HEK293T (cell line): ENCODE data around the gene PRR7.

Source experiments
- ARNT ChIP-seq: fragments of 450-650 bp; IDR thresholded peaks from 2 replicates; pipeline ENCODE4 v1.6.1; 2017; ENCODE audit warnings: mild to moderate bottlenecking
- BHLHE40 ChIP-seq: fragments of 450-650 bp; IDR thresholded peaks from 2 replicates; pipeline ENCODE4 v1.6.1; 2016; ENCODE audit warnings: mild to moderate bottlenecking, moderate library complexity, borderline replicate concordance
- CTBP1 ChIP-seq: fragments of 450-650 bp; IDR thresholded peaks from 2 replicates; pipeline ENCODE4 v1.6.1; 2016; ENCODE audit warnings: borderline replicate concordance
- ELF4 ChIP-seq: fragments of 450-650 bp; IDR thresholded peaks from 2 replicates; pipeline ENCODE4 v1.6.1; 2017; ENCODE audit warnings: antibody characterized with exemption
- FOXA1 ChIP-seq: fragments of 450-650 bp; IDR thresholded peaks from 2 replicates; pipeline ENCODE4 v1.6.1; 2016; ENCODE audit warnings: mild to moderate bottlenecking
- FOXK2 ChIP-seq: fragments of 450-650 bp; IDR thresholded peaks from 2 replicates; pipeline ENCODE4 v1.6.1; 2016; ENCODE audit warnings: mild to moderate bottlenecking
- FOXM1 ChIP-seq: fragments of 450-650 bp; IDR thresholded peaks from 2 replicates; pipeline ENCODE4 v1.6.1; 2017; ENCODE audit warnings: mild to moderate bottlenecking, borderline replicate concordance
- L3MBTL2 ChIP-seq: fragments of 450-650 bp; conservative IDR thresholded peaks from 2 replicates; pipeline ENCODE4 v1.6.1; 2016; ENCODE audit warnings: mild to moderate bottlenecking
- LEF1 ChIP-seq: fragments of 450-650 bp; IDR thresholded peaks from 2 replicates; pipeline ENCODE4 v1.6.1; 2017; ENCODE audit warnings: mild to moderate bottlenecking, borderline replicate concordance
- SP1 ChIP-seq: fragments of 450-650 bp; IDR thresholded peaks from 2 replicates; pipeline ENCODE4 v1.6.1; 2017
- SUZ12 ChIP-seq: fragments of 450-650 bp; IDR thresholded peaks from 2 replicates; pipeline ENCODE4 v1.6.1; 2016; ENCODE audit warnings: mild to moderate bottlenecking
- TARDBP ChIP-seq: fragments of 450-650 bp; IDR thresholded peaks from 2 replicates; pipeline ENCODE4 v1.6.1; 2016
- ZNF384 ChIP-seq: fragments of 450-650 bp; IDR thresholded peaks from 2 replicates; pipeline ENCODE4 v1.6.1; 2016
- TF ChIP-seq, protein P1 (sequence below): fragments of 450-650 bp; IDR thresholded peaks from 2 replicates; pipeline ENCODE4 v1.6.1; 2016

DNA sequence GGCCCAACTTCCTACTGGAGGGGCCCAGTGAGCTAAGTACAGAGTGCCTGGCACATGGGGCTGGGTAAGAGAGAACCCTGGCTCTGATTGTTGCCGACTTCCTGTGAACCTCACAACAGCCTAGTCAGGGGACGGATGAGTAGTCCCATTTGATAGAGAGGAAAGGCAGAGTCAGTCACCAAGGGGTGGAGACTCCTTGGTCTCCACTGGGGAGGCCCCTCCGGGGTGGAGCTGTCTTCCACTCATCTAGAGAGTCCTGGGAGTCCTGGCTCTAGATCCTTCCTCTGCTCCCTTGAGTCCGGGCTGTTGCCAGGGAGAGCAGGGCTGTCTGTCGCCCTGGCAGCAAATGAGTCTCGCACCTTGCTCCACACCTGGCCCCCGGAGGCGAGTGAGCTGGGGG lies 12.2 kb upstream of the PRR7 start:
- TF ChIP-seq FOXM1: no peak
- no peak for TF ChIP-seq TARDBP
- no peak for TF ChIP-seq SP1
- no peak for TF ChIP-seq FOXA1
- TF ChIP-seq CTBP1: no peak
- TF ChIP-seq BHLHE40: no peak
- no peak for TF ChIP-seq L3MBTL2
- no peak for TF ChIP-seq SUZ12
- no peak for TF ChIP-seq FOXK2
- TF ChIP-seq, protein P1, sequence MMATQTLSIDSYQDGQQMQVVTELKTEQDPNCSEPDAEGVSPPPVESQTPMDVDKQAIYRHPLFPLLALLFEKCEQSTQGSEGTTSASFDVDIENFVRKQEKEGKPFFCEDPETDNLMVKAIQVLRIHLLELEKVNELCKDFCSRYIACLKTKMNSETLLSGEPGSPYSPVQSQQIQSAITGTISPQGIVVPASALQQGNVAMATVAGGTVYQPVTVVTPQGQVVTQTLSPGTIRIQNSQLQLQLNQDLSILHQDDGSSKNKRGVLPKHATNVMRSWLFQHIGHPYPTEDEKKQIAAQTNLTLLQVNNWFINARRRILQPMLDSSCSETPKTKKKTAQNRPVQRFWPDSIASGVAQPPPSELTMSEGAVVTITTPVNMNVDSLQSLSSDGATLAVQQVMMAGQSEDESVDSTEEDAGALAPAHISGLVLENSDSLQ: no peak
- no peak for TF ChIP-seq ELF4
- no peak for TF ChIP-seq ARNT
- TF ChIP-seq ZNF384: no peak
- TF ChIP-seq LEF1: no peak
